OCI-LY3 (cell line): ENCODE data around the gene RABGAP1.

ENCODE experiments used
- H2AFZ ChIP-seq: fragments of 200-600, 300-600 bp; shearing (Covaris generic); 2 replicates; pipeline ENCODE4 v1.6.0; 2014; ENCODE audit warnings: antibody characterized with exemption, low read depth, low read length
- H3K27ac ChIP-seq: fragments of 200-600, 300-600 bp; sonication (generic); 2 replicates; pipeline ENCODE4 v1.5.1; 2014; ENCODE audit warnings: mild to moderate bottlenecking, low read length, moderate library complexity, mixed read lengths
- H3K27me3 ChIP-seq: fragments of 200-600, 300-600 bp; sonication (generic); 2 replicates; pipeline ENCODE4 v1.6.1; 2014; ENCODE audit warnings: low read depth, low read length, mixed read lengths
- H3K36me3 ChIP-seq: fragments of 200-600, 300-600 bp; sonication (generic); replicated peaks from 2 replicates; pipeline ENCODE3; 2014; ENCODE audit warnings: low read depth, low read length, mixed read lengths
- H3K4me1 ChIP-seq: fragments of 300-600, 200-600 bp; sonication (generic); 2 replicates; pipeline ENCODE4 v1.6.1; 2014; ENCODE audit warnings: low read length, mixed read lengths
- H3K4me2 ChIP-seq: fragments of 200-600, 300-600 bp; sonication (generic); 2 replicates; pipeline ENCODE4 v1.6.1; 2014; ENCODE audit warnings: low read length, mixed read lengths
- H3K4me3 ChIP-seq: fragments of 300-600, 200-600 bp; sonication (generic); 2 replicates; pipeline ENCODE4 v1.5.1; 2014; ENCODE audit warnings: antibody characterized with exemption, mild to moderate bottlenecking, low read length, moderate library complexity
- H3K79me2 ChIP-seq: fragments of 300-600, 200-600 bp; shearing (Covaris generic); 2 replicates; pipeline ENCODE4 v1.6.1; 2014; ENCODE audit warnings: mild to moderate bottlenecking, low read length, mixed read lengths
- H3K9ac ChIP-seq: fragments of 300-600, 200-600 bp; shearing (Covaris generic); 2 replicates; pipeline ENCODE4 v1.6.0; 2014; ENCODE audit warnings: mild to moderate bottlenecking, low read length, moderate library complexity
- H3K9me3 ChIP-seq: fragments of 200-600, 300-600 bp; shearing (Covaris generic); 2 replicates; pipeline ENCODE4 v1.6.1; 2014; ENCODE audit warnings: low read length, mixed read lengths; ENCODE audit not compliant: insufficient read depth
- H4K20me1 ChIP-seq: fragments of 200-600, 300-600 bp; sonication (generic); 2 replicates; pipeline ENCODE4 v1.6.1; 2016; ENCODE audit warnings: low read length, mixed read lengths; ENCODE audit not compliant: insufficient read depth
- EZH2phosphoT487 ChIP-seq: fragments of 200-600 bp; shearing (Covaris generic); IDR thresholded peaks from 2 replicates; pipeline ENCODE4 v1.6.1; 2018; ENCODE audit warnings: antibody characterized with exemption, mixed run types, low read depth
- TF ChIP-seq, protein P1 (sequence below): fragments of 200-600, 300-600 bp; sonication (generic); IDR thresholded peaks from 2 replicates; pipeline ENCODE4 v1.5.1; 2014; ENCODE audit warnings: antibody characterized with exemption, low read length, low read depth

The RABGAP1 gene

DNA sequence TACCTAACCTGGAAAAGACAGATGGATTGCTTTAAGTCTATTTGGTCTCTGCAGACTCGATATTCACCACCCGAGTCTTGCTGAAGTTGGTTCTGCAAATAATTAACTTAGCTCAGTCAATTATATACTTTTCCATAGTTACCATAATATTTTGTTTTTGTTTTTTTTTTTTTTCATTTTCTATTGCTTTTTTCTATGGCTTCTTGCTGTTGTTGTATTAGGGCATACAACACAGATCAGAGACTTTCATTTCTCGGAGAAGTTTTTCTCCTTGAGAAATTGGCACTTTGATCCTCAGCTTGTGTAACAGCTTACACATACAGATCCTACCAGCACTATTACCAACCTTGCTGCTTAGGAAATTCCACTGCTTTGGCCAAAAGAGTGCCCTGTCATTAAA lies 180.6 kb downstream of the RABGAP1 start:
- no peak overlapping the region for H3K9ac ChIP-seq
- H3K4me1 ChIP-seq = no peaks in the 10 kb centered on the region
- H4K20me1 ChIP-seq = no peaks in the 10 kb centered on the region
- no peaks in the 10 kb centered on the region for H3K9me3 ChIP-seq
- H3K4me2 ChIP-seq = no peak overlapping the region
- no peaks in the 10 kb centered on the region for H3K79me2 ChIP-seq
- no peaks in the 10 kb centered on the region for H3K36me3 ChIP-seq
- H2AFZ ChIP-seq = no peak overlapping the region
- no peak overlapping the region for H3K27ac ChIP-seq
- H3K27me3 ChIP-seq = no peaks in the 10 kb centered on the region
- H3K4me3 ChIP-seq = no peak overlapping the region
- no peak for TF ChIP-seq EZH2phosphoT487
- TF ChIP-seq, protein P1, sequence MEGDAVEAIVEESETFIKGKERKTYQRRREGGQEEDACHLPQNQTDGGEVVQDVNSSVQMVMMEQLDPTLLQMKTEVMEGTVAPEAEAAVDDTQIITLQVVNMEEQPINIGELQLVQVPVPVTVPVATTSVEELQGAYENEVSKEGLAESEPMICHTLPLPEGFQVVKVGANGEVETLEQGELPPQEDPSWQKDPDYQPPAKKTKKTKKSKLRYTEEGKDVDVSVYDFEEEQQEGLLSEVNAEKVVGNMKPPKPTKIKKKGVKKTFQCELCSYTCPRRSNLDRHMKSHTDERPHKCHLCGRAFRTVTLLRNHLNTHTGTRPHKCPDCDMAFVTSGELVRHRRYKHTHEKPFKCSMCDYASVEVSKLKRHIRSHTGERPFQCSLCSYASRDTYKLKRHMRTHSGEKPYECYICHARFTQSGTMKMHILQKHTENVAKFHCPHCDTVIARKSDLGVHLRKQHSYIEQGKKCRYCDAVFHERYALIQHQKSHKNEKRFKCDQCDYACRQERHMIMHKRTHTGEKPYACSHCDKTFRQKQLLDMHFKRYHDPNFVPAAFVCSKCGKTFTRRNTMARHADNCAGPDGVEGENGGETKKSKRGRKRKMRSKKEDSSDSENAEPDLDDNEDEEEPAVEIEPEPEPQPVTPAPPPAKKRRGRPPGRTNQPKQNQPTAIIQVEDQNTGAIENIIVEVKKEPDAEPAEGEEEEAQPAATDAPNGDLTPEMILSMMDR = no peak

DNA sequence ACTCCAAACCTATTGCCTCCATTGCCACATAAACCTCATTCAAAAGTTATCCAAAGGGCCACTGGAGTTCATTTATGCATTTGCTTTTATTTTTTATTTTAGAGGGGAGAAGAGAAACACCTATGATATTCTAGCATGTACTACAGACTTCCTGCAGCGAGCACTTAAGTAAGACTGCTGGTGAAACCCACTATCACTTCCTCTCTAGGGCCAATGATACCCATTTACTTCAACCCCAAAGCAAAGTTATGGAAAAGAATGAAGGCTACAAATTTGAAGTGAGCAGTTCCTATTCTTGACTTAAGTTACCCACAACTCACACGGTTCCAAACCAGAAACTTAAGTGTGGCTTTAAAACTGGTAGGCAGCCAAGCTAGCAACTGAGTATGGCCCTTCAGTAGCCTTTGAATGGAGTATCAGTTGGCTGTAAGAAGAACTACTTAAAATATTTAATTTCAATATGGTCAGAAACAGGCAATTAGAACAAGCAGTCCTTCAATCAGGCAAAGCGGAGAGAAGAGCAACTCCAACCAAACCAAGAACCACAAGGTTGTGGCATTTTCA lies 186.8 kb downstream of the RABGAP1 start:
- H4K20me1 ChIP-seq = no peaks in the 10 kb centered on the region
- no peak overlapping the region for H3K4me3 ChIP-seq
- no peaks in the 10 kb centered on the region for H3K27me3 ChIP-seq
- no peak overlapping the region for H3K9ac ChIP-seq
- no peak overlapping the region for H2AFZ ChIP-seq
- TF ChIP-seq EZH2phosphoT487 = no peak
- TF ChIP-seq, protein P1 = no peak
- H3K79me2 ChIP-seq = no peaks in the 10 kb centered on the region
- H3K4me2 ChIP-seq = no peak overlapping the region
- H3K4me1 ChIP-seq = no peaks in the 10 kb centered on the region
- no peak overlapping the region for H3K27ac ChIP-seq
- H3K36me3 ChIP-seq = peaks cover 3% of the 10 kb centered on the region
- no peaks in the 10 kb centered on the region for H3K9me3 ChIP-seq

- Histone ChIP-seq H4K20me1 (no peaks in the 10 kb centered on the region), H3K4me1 (no peaks in the 10 kb centered on the region), H3K4me3 (no peak overlapping the region), H3K27ac (no peak overlapping the region), H2AFZ (no peak overlapping the region), H3K79me2 (no peaks in the 10 kb centered on the region), H3K9ac (no peak overlapping the region), H3K36me3 (peaks cover 4% of the 10 kb centered on the region), H3K4me2 (no peak overlapping the region), H3K27me3 (no peaks in the 10 kb centered on the region), H3K9me3 (no peaks in the 10 kb centered on the region)
- TF ChIP-seq, protein P1 = no peak
- TF ChIP-seq EZH2phosphoT487 = no peak
Observed at GRCh38 chr9:123128591-123128990, 187.8 kb downstream of the RABGAP1 start.

GRCh38 chr9:123129423-123129822 lies 188.6 kb downstream of the RABGAP1 start:
- Histone ChIP-seq H2AFZ (no peak overlapping the region), H3K9ac (no peak overlapping the region), H3K27me3 (no peaks in the 10 kb centered on the region), H3K4me1 (no peaks in the 10 kb centered on the region), H3K36me3 (peaks cover 4% of the 10 kb centered on the region), H3K9me3 (no peaks in the 10 kb centered on the region), H3K4me2 (no peak overlapping the region), H3K27ac (no peak overlapping the region), H3K4me3 (no peak overlapping the region), H4K20me1 (no peaks in the 10 kb centered on the region), H3K79me2 (no peaks in the 10 kb centered on the region)
- TF ChIP-seq, protein P1 = no peak
- TF ChIP-seq EZH2phosphoT487 = no peak
